Measurements from ENCODE around the gene IBA57.

Gene IBA57

DNA sequence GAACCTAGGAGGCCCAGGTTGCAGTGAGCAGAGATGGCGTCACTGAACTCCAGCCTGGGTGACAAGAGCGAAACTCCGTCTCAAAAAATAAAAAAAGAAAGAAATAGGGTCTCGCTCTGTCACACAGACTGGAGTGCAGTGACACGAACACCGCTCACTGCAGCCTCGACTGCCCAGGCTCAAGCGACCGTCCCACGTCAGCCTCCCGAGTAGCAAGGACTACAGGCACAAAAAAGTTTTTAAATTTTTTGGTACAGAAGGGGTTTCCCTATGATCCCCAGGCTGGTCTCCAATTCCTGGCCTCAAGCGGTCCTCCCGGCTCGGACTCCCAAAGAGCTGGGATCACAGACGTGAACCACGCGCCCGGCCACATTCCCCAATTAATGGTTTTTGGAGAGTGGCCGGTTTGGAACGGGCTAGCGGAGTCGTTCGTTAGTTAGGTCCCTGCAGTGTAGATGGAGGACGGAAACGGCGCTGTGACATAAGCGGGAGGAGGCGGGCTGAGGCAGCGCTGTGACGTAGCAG is 26.1 kb upstream of the IBA57 start:
- no peaks in the 10 kb centered on the region for H3K9me3 ChIP-seq (ENCODE audit: control insufficient read depth, insufficient read depth, low read depth, low read length)
- peaks cover 6% of the 10 kb centered on the region; the same call in 1 of the 2 replicates for H3K4me1 ChIP-seq (ENCODE audit: control insufficient read depth, insufficient read depth, low read length)
- H3K9ac ChIP-seq (ENCODE audit: low read length), result peak overlapping the region; percentile 58
- H3K27ac ChIP-seq (ENCODE audit: low read depth, low read length), result peak overlapping the region; percentile 54; the same call in 1 of the 2 replicates
- peaks cover 32% of the 10 kb centered on the region for H3K27me3 ChIP-seq (ENCODE audit: control insufficient read depth, insufficient read depth, low read length)
- H3K4me3 ChIP-seq (ENCODE audit: low read depth, low read length), result peak overlapping the region; percentile 90
- no peaks in the 10 kb centered on the region; the same call in 1 of the 2 replicates for H3K36me3 ChIP-seq (ENCODE audit: control insufficient read depth, insufficient read depth, low read length)

DNA sequence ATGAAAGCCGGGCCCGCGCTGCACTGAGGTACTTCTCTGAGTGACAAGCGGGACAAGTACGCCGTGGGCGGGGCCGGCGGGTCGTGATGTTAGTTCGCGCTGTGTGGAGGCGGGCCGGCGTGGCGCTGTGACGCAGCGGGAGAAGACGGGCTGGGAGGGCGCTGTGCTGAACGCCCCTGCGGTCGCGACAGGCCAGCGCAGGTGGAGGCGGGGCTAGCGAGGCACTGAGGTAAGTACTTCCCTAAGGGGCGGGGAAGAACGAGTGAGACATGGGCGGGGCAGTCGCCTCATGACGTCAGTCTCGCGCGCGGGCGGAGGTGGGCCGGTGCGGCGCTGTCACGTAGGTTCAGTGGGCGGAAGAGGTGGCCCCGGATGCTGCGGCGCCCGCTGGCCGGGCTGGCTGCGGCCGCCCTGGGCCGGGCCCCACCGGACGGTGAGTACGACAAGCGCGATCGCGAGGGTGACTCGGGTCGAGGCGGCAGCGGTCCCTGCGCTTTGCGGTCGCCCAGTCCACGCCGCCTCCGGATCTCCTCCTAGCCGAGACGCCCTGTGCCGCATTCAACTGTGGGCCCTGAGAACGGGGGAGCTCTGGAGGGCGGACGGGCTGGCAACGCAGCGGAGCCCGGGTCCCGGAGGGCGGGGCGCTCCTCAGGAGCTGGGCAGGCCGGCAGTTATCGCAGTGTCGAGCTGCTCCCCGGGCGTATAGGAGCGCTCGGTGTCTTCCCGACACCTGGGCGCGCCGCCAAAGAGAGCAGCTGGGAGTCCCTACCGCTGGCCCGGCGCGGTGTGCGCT is 25.5 kb upstream of the IBA57 start, which contains the start of gene GUK1:
TSS of gene GUK1 (plus strand) at position 349 of the 793 bp plus-strand sequence. CDS start at position 373, 24 bp downstream.
- no peaks in the 10 kb centered on the region for H3K9me3 ChIP-seq (ENCODE audit: control insufficient read depth, insufficient read depth, low read depth, low read length)
- H3K27me3 ChIP-seq (ENCODE audit: control insufficient read depth, insufficient read depth, low read length), result peaks cover 26% of the 10 kb centered on the region
- H3K27ac ChIP-seq (ENCODE audit: low read depth, low read length), result peak within 1 kb of the TSS; percentile 54; the same call in 1 of the 2 replicates
- H3K4me1 ChIP-seq (ENCODE audit: control insufficient read depth, insufficient read depth, low read length), result peaks cover 6% of the 10 kb centered on the region; the same call in 1 of the 2 replicates
- H3K36me3 ChIP-seq (ENCODE audit: control insufficient read depth, insufficient read depth, low read length), result no peaks in the 10 kb centered on the region; the same call in 1 of the 2 replicates
- peak within 1 kb of the TSS; percentile 90 for H3K4me3 ChIP-seq (ENCODE audit: low read depth, low read length)
- peak within 1 kb of the TSS; percentile 81 for H3K9ac ChIP-seq (ENCODE audit: low read length)

DNA sequence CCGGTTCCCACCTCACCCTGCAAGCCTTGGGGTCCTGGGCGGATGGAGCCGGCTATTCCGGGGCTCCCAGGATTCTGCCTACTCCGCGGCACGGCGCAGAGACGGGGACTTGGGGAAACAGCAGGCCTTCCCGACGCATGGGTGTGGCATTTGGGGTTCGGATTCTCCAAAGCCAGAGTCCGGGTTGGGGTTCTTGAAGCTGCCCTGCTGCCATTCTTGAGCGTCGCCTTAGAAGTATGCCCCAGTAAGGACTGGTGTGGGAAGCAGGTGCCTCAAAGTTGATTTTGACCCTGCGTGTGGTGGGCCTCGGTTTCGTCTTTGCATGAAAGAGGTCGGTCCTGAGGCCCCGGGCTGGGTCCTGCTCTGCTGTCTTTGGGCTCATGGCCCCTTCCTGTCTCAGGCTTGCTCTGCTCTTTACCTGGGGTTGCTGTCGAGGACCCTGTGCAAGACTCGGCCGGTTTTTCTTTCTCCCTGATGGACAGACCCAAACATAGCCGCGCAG is 24.8 kb upstream of the IBA57 start:
- Histone ChIP-seq H3K4me1 (ENCODE audit: control insufficient read depth, insufficient read depth, low read length) (peaks cover 6% of the 10 kb centered on the region; the same call in 1 of the 2 replicates), H3K4me3 (ENCODE audit: low read depth, low read length) (peak overlapping the region; percentile 90), H3K27me3 (ENCODE audit: control insufficient read depth, insufficient read depth, low read length) (peaks cover 19% of the 10 kb centered on the region), H3K9me3 (ENCODE audit: control insufficient read depth, insufficient read depth, low read depth, low read length) (no peaks in the 10 kb centered on the region), H3K27ac (ENCODE audit: low read depth, low read length) (no peak overlapping the region), H3K9ac (ENCODE audit: low read length) (peak overlapping the region; percentile 81), H3K36me3 (ENCODE audit: control insufficient read depth, insufficient read depth, low read length) (peaks cover 5% of the 10 kb centered on the region; the same call in 1 of the 2 replicates)

DNA sequence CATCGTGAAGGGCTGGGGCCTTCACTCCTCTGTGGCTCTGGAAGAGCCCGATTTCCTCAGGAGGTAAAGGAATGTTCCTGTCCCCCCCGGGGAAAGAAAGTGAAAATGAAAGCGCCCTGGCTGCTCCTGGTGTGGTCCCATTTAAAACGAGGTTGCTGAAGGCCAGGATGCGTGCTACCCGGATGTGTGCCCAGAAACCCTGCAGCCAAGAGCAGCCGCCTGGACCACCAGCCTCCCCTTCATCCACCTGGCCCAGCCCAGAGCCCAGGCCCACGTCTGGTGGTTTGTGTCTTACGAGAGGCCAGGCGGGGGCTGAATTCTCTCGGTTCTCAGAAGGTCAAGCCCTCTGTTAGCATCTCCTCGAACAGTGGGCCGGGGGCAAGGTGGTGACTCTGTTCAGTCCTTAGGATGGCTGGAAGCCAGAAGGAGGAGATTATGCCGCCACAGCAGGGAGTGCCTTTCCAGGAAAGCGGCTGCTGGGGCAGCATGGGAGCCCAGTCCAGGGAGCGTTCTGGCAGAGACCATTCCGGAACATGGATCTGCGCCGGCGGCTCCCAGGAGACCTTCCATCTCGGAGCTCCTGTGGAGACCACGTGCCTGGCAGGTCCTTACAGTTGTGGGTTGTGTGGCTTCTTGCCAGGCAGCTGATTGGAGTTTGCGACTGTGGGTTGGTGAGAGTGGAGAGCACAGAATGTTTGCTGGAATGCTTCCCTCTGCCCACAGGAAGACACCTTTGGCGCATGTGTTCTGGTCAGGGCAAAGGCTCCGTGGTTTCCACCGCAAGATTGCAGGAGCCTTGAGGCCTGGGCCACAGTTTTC is 24.2 kb upstream of the IBA57 start:
- peak overlapping the region; percentile 90 for H3K4me3 ChIP-seq (ENCODE audit: low read depth, low read length)
- H3K27me3 ChIP-seq (ENCODE audit: control insufficient read depth, insufficient read depth, low read length), result peaks cover 13% of the 10 kb centered on the region
- no peaks in the 10 kb centered on the region for H3K9me3 ChIP-seq (ENCODE audit: control insufficient read depth, insufficient read depth, low read depth, low read length)
- peak overlapping the region; percentile 81 for H3K9ac ChIP-seq (ENCODE audit: low read length)
- H3K36me3 ChIP-seq (ENCODE audit: control insufficient read depth, insufficient read depth, low read length), result peaks cover 6% of the 10 kb centered on the region; the same call in 1 of the 2 replicates
- H3K27ac ChIP-seq (ENCODE audit: low read depth, low read length), result no peak overlapping the region
- H3K4me1 ChIP-seq (ENCODE audit: control insufficient read depth, insufficient read depth, low read length), result peaks cover 6% of the 10 kb centered on the region; the same call in 1 of the 2 replicates

DNA sequence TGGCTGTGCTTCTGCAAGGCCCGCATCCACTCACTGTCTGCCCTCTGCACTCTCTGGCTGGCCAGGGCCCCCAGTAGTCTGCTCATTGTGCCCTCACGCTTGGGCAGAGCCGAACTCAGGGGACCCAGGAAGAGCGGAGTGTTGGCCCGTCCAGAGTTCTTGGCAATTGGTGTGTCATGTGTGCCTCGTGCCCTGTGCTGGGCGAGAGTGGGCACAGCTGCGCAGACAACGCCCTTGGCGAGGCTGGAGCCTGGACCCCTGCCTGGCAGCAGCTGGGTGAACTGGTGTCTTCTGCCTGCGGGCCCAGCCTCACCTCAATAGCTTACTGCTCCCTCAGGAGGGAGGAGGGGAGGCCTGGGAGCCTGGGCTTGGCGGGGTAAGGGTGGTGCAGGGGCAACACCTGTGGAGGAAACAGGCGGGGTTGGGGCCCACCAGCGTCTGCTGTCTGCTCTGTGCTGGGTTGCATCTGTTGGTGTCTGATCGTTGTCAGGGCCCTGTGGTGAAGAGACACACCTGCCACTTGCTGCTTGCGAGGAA is 23.4 kb upstream of the IBA57 start:
- Histone ChIP-seq H3K27ac (ENCODE audit: low read depth, low read length) (no peak overlapping the region), H3K4me3 (ENCODE audit: low read depth, low read length) (no peak overlapping the region), H3K27me3 (ENCODE audit: control insufficient read depth, insufficient read depth, low read length) (peaks cover 5% of the 10 kb centered on the region), H3K9me3 (ENCODE audit: control insufficient read depth, insufficient read depth, low read depth, low read length) (no peaks in the 10 kb centered on the region), H3K4me1 (ENCODE audit: control insufficient read depth, insufficient read depth, low read length) (peaks cover 6% of the 10 kb centered on the region; the same call in 1 of the 2 replicates), H3K36me3 (ENCODE audit: control insufficient read depth, insufficient read depth, low read length) (peaks cover 12% of the 10 kb centered on the region; the same call in 1 of the 2 replicates), H3K9ac (ENCODE audit: low read length) (no peak overlapping the region)

DNA sequence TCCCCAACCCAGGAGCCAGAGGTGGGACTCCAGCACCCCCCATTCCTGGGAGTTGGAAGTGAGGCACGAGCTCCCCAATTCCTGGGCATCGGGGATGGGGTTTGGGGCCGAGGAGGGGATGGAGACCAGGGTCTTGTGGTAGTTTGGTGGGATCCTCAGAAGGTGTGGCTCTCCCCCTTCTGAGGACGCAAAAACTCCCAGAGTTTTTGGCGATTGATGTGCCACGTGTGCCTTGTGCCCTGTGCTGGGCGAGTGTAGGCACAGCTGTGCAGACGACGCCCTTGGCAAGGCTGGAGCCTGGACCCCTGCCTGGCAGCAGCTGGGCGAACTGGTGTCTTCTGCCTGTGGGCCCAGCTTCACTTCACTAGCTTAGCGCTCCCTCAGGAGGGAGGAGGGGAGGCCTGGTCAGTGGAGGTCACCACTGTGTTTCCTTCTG is 22.9 kb upstream of the IBA57 start:
- Histone ChIP-seq H3K36me3 (ENCODE audit: control insufficient read depth, insufficient read depth, low read length) (peaks cover 15% of the 10 kb centered on the region; the same call in 1 of the 2 replicates), H3K27me3 (ENCODE audit: control insufficient read depth, insufficient read depth, low read length) (no peaks in the 10 kb centered on the region; the same call in 1 of the 2 replicates), H3K4me1 (ENCODE audit: control insufficient read depth, insufficient read depth, low read length) (peaks cover 6% of the 10 kb centered on the region; the same call in 1 of the 2 replicates), H3K9ac (ENCODE audit: low read length) (no peak overlapping the region), H3K9me3 (ENCODE audit: control insufficient read depth, insufficient read depth, low read depth, low read length) (no peaks in the 10 kb centered on the region), H3K27ac (ENCODE audit: low read depth, low read length) (no peak overlapping the region), H3K4me3 (ENCODE audit: low read depth, low read length) (no peak overlapping the region)

DNA sequence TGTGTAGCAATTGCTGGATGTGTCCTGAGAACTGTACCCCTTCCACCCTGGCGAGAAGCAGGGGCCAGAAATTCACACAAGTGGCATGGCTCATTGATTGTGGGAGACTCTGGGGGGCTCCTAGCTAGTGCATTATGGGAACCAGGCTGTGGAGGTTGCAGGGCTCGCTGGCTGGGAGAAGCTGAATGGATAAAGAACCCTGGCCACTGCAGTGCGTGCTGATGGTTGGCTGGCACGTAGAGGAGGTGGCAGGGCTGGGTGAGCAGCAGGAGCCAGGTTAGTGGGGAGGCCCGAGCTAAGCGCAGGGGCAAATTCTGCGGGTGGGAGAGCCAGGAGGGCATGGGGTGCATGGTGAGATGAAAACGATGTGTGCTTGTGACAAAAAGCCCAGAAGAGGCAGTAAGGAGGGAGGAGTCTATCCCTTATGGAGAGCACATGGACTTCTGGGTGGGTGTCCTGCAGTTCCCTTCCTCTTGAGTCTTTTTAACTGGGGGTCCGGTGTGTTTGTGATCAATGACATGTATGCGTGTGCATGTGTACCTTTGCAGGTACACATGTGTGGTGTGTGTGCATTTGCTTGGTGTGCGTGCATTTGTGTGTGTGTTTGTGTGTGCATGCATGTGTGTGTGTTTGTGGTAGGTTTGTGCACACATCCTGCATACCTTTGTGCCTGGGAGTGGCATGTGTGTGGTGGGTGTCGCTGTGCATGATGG is 22.0 kb upstream of the IBA57 start:
- H3K27me3 ChIP-seq (ENCODE audit: control insufficient read depth, insufficient read depth, low read length), result no peaks in the 10 kb centered on the region
- H3K36me3 ChIP-seq (ENCODE audit: control insufficient read depth, insufficient read depth, low read length), result peaks cover 18% of the 10 kb centered on the region; the same call in 1 of the 2 replicates
- H3K9ac ChIP-seq (ENCODE audit: low read length), result no peak overlapping the region
- H3K4me3 ChIP-seq (ENCODE audit: low read depth, low read length), result no peak overlapping the region
- H3K9me3 ChIP-seq (ENCODE audit: control insufficient read depth, insufficient read depth, low read depth, low read length), result no peaks in the 10 kb centered on the region
- no peak overlapping the region for H3K27ac ChIP-seq (ENCODE audit: low read depth, low read length)
- peaks cover 6% of the 10 kb centered on the region; the same call in 1 of the 2 replicates for H3K4me1 ChIP-seq (ENCODE audit: control insufficient read depth, insufficient read depth, low read length)

DNA sequence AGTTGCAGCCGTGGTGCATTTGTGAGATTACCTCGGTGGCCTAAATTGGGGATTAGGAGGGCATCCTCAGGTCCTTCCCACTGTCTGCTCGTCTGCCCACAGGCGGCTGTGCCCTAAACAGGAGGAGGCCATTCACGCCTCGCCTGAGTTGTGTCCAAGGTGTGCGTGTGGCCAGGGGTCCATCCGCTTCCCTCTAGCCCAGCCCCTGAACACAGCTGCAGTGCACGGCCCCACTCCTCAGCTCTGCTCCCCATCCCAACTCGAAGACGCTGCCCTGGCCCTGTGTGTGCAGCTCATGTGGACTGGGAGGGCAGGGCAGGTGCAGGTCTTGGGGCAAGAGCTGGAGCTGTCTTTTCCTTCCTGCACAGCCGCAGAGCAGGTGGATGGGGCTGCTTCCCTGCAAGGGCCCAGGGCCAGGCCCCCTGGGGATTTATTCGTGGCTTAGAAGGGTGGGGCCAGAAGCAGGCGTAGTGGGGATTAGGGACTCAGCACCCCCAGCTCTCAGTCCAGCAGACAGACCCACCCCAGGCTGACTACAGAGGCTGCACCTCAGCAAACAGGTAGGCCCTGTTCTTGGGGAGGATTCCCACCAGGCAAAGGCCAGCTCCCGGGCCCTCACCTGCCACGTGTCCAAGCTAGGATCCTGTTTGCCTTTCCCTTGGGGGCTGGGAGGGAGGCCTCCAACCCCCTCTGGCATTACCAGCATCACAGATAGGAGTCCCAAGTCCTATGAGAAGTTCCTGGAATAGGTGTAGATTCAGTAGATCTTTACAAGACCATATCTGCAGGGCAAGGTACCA is 21.2 kb upstream of the IBA57 start:
- no peak overlapping the region for H3K27ac ChIP-seq (ENCODE audit: low read depth, low read length)
- no peak overlapping the region for H3K9ac ChIP-seq (ENCODE audit: low read length)
- H3K27me3 ChIP-seq (ENCODE audit: control insufficient read depth, insufficient read depth, low read length), result no peaks in the 10 kb centered on the region
- H3K36me3 ChIP-seq (ENCODE audit: control insufficient read depth, insufficient read depth, low read length), result peaks cover 18% of the 10 kb centered on the region
- no peaks in the 10 kb centered on the region for H3K9me3 ChIP-seq (ENCODE audit: control insufficient read depth, insufficient read depth, low read depth, low read length)
- H3K4me1 ChIP-seq (ENCODE audit: control insufficient read depth, insufficient read depth, low read length), result peaks cover 12% of the 10 kb centered on the region
- no peak overlapping the region for H3K4me3 ChIP-seq (ENCODE audit: low read depth, low read length)

DNA sequence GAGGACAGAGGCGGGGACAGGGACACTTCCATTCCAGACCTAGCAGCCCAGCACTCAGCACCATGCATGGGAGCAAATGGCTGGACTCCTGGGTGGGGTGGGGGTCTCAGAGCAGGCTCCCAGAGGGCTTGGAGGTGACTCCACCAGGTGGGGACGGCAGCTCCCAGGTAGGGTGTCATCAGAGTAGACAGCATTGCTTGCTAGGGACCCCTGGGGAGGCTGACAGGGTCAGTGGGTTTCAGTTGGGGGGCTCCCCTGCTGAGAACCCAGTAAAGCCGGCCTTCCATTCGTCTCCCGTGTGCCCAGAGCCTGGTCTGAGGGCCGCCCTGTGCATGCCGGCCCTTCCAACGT is 20.6 kb upstream of the IBA57 start:
- H3K27ac ChIP-seq (ENCODE audit: low read depth, low read length), result no peak overlapping the region
- H3K36me3 ChIP-seq (ENCODE audit: control insufficient read depth, insufficient read depth, low read length), result peaks cover 18% of the 10 kb centered on the region
- H3K9ac ChIP-seq (ENCODE audit: low read length), result no peak overlapping the region
- H3K9me3 ChIP-seq (ENCODE audit: control insufficient read depth, insufficient read depth, low read depth, low read length), result no peaks in the 10 kb centered on the region
- no peaks in the 10 kb centered on the region for H3K27me3 ChIP-seq (ENCODE audit: control insufficient read depth, insufficient read depth, low read length)
- peaks cover 17% of the 10 kb centered on the region for H3K4me1 ChIP-seq (ENCODE audit: control insufficient read depth, insufficient read depth, low read length)
- no peak overlapping the region for H3K4me3 ChIP-seq (ENCODE audit: low read depth, low read length)
